CD4-positive, alpha-beta T cell (primary cell): ENCODE results near the gene APBB1. TPM values are rescaled to one million over a fixed set of nuclear protein-coding genes. Genes with fewer than 3 reads are reported as not detected.
A peak's percentile ranks its signal among the peaks of the same experiment; 100 is the strongest.

ENCODE experiments used
- ATAC-seq: fragments of 200-7000 bp; cut with Tn5 transposase; one replicate; pipeline ENCODE4 v1.10.0; 2022; ENCODE audit warnings: mild to moderate bottlenecking; ENCODE audit not compliant: poor library complexity
- CTCF ChIA-PET: fragments of 350-600 bp; sonication (Branson Sonifier 250); formaldehyde crosslinking; loops from one replicate; lab custom pipeline; 2021; ENCODE audit warnings: antibody characterized with exemption, inconsistent platforms; lab: Charles Lee
- POLR2A ChIA-PET: fragments of 350-600 bp; sonication (Branson Sonifier 250); formaldehyde crosslinking; loops from one replicate; lab custom pipeline; 2021; ENCODE audit warnings: antibody characterized with exemption, inconsistent platforms; lab: Charles Lee
- DNase-seq, 14 experiments: peaks; one replicate each; pipeline ENCODE4 v3.0.0-alpha.2; 2013 to 2020; ENCODE audit warnings: mixed read lengths in 2 of 14
- H3K27ac ChIP-seq, 2 donors: one replicate each; pipeline versions ENCODE4 v1.5.1 to v1.7.0; 2013; ENCODE audit warnings: low read length in 2 of 2, low read depth in 1 of 2, mild to moderate bottlenecking in 1 of 2
- H3K27me3 ChIP-seq, 2 experiments: 1 replicate in 1 of 2; 2 replicates in 1 of 2; pipeline versions ENCODE4 v1.6.1 to v1.7.0; 2013; ENCODE audit warnings: low read length in 2 of 2, control low read depth in 1 of 2, mild to moderate bottlenecking in 1 of 2, moderate library complexity in 1 of 2; ENCODE audit not compliant: insufficient read depth in 2 of 2, control insufficient read depth in 1 of 2
- H3K36me3 ChIP-seq: one replicate; pipeline ENCODE4 v1.6.1; 2013; ENCODE audit warnings: low read length, control low read depth; ENCODE audit not compliant: insufficient read depth
- H3K4me1 ChIP-seq: one replicate; pipeline ENCODE4 v1.6.1; 2013; ENCODE audit warnings: low read length, control low read depth; ENCODE audit not compliant: insufficient read depth
- H3K4me3 ChIP-seq: one replicate; pipeline ENCODE4 v1.5.1; 2013; ENCODE audit warnings: mild to moderate bottlenecking, low read length, moderate library complexity
- H3K9me3 ChIP-seq, 2 experiments: 1 replicate in 1 of 2; 2 replicates in 1 of 2; pipeline versions ENCODE4 v1.6.1 to v1.7.0; 2013; ENCODE audit warnings: low read length in 2 of 2, mild to moderate bottlenecking in 2 of 2, control low read depth in 1 of 2, moderate library complexity in 1 of 2; ENCODE audit not compliant: control insufficient read depth in 1 of 2, insufficient read depth in 1 of 2
- H3K27ac Mint-ChIP-seq: one replicate; pipeline ENCODE4 v1.8.0; 2020; ENCODE audit warnings: mixed read lengths
- H3K27me3 Mint-ChIP-seq: one replicate; pipeline ENCODE4 v1.8.0; 2021; ENCODE audit warnings: mixed read lengths
- H3K36me3 Mint-ChIP-seq: one replicate; pipeline ENCODE4 v1.8.0; 2021; ENCODE audit warnings: low read depth, mixed read lengths
- H3K4me1 Mint-ChIP-seq: one replicate; pipeline ENCODE4 v1.8.0; 2021; ENCODE audit warnings: low read depth, mixed read lengths
- H3K4me3 Mint-ChIP-seq: one replicate; pipeline ENCODE4 v1.8.0; 2020; ENCODE audit warnings: mild to moderate bottlenecking, mixed read lengths
- H3K9me3 Mint-ChIP-seq: one replicate; pipeline ENCODE4 v1.8.0; 2020; ENCODE audit warnings: mixed read lengths
- intact Hi-C, 2 experiments: fragments of 100-400 bp; cut with DNase I in 1 of 2; cut with micrococcal nuclease in 1 of 2; formaldehyde crosslinking; loops; one replicate each; pipeline versions ENCODE4 v1.15.1 to v1.9.0; 2023 to 2025; cut with DNase I, micrococcal nuclease
- total RNA-seq, 174 experiments: library from RNA in 2 of 174; stranded (reverse) in 2 of 174; gene quantifications; one replicate each; pipeline ENCODE4 v1.2.3 and lab custom pipeline; 2021 to 2026
- TF ChIP-seq, protein P1 (sequence below): fragments of 200-600 bp; IDR thresholded peaks from one replicate; pipeline ENCODE4 v1.8.0; 2022; ENCODE audit warnings: antibody characterized with exemption, mild to moderate bottlenecking

The APBB1 gene
- total RNA-seq, 2 experiments from 2014 or later = 182 to 184 TPM

GRCh38 chr11:6401464-6401863 is 17.4 kb downstream of the APBB1 start:
- CTCF ChIA-PET = interaction anchor here (1.7 to 4.8 kb wide), 4 partner anchors 12 to 42 kb away, joined by 6 to 26 read pairs (median 13); partner anchors contain the start of genes APBB1 and SMPD1
- intact Hi-C loops = no loop called here
- peaks cover 41% of the 10 kb centered on the region for H3K36me3 ChIP-seq
- H3K9me3 ChIP-seq = no peaks in the 10 kb centered on the region
- Mint-ChIP-seq H3K36me3 (peaks cover 78% of the 10 kb centered on the region), H3K27me3 (no peaks in the 10 kb centered on the region), H3K4me3 (no peak overlapping the region), H3K4me1 (peaks cover 92% of the 10 kb centered on the region), H3K27ac (peak overlapping the region; percentile 97), H3K9me3 (no peaks in the 10 kb centered on the region)
- H3K4me1 ChIP-seq = peaks cover 84% of the 10 kb centered on the region
- TF ChIP-seq, protein P1, sequence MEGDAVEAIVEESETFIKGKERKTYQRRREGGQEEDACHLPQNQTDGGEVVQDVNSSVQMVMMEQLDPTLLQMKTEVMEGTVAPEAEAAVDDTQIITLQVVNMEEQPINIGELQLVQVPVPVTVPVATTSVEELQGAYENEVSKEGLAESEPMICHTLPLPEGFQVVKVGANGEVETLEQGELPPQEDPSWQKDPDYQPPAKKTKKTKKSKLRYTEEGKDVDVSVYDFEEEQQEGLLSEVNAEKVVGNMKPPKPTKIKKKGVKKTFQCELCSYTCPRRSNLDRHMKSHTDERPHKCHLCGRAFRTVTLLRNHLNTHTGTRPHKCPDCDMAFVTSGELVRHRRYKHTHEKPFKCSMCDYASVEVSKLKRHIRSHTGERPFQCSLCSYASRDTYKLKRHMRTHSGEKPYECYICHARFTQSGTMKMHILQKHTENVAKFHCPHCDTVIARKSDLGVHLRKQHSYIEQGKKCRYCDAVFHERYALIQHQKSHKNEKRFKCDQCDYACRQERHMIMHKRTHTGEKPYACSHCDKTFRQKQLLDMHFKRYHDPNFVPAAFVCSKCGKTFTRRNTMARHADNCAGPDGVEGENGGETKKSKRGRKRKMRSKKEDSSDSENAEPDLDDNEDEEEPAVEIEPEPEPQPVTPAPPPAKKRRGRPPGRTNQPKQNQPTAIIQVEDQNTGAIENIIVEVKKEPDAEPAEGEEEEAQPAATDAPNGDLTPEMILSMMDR = no peak
- H3K27me3 ChIP-seq = no peaks in the 10 kb centered on the region
- DNase-seq (peak in 1 of 14 experiments; percentile 25), ATAC-seq (no peak)
- H3K27ac ChIP-seq = peak overlapping the region; percentile 75 to 91
- no peak overlapping the region for H3K4me3 ChIP-seq
- POLR2A ChIA-PET = interaction anchor here (1.0 to 8.6 kb wide), 13 partner anchors 10 to 282 kb away, joined by 3 to 253 read pairs (median 12); partner anchors contain the start of genes APBB1, ARFIP2, FHIP1B and HPX

GRCh38 chr11:6400431-6401345 is 18.2 kb downstream of the APBB1 start:
- H3K4me3 ChIP-seq = no peak overlapping the region
- H3K27ac ChIP-seq = peak overlapping the region; percentile 75 to 91
- H3K4me1 ChIP-seq = peaks cover 84% of the 10 kb centered on the region
- TF ChIP-seq, protein P1 = no peak
- peaks cover 79% of the 10 kb centered on the region for H3K36me3 Mint-ChIP-seq
- DNase-seq = no peak
- H3K9me3 ChIP-seq = no peaks in the 10 kb centered on the region
- peak overlapping the region; percentile 97 for H3K27ac Mint-ChIP-seq
- CTCF ChIA-PET = interaction anchor here (0.9 to 4.8 kb wide), 2 partner anchors 22 to 43 kb away, joined by 3 to 26 read pairs; no protein-coding TSS in a partner anchor
- ATAC-seq = no peak
- peaks cover 92% of the 10 kb centered on the region for H3K4me1 Mint-ChIP-seq
- peak overlapping the region; percentile 58 for H3K4me3 Mint-ChIP-seq
- peaks cover 47% of the 10 kb centered on the region for H3K36me3 ChIP-seq
- no peaks in the 10 kb centered on the region for H3K27me3 Mint-ChIP-seq
- intact Hi-C loops = no loop called here
- H3K9me3 Mint-ChIP-seq = no peaks in the 10 kb centered on the region
- H3K27me3 ChIP-seq = no peaks in the 10 kb centered on the region
- POLR2A ChIA-PET = interaction anchor here (1.2 to 8.6 kb wide), 7 partner anchors 10 to 283 kb away, joined by 3 to 253 read pairs (median 12); partner anchors contain the start of genes APBB1, FHIP1B, MRPL17 and SMPD1

- TF ChIP-seq, protein P1 = no peak
- no peaks in the 10 kb centered on the region for H3K27me3 ChIP-seq
- intact Hi-C loops = no loop called here
- POLR2A ChIA-PET = interaction anchor here (0.9 to 1.1 kb wide), 2 partner anchors 19 to 21 kb away, joined by 3 read pairs; partner anchors contain the start of gene APBB1
- Mint-ChIP-seq H3K36me3 (peaks cover 97% of the 10 kb centered on the region), H3K9me3 (no peaks in the 10 kb centered on the region), H3K27me3 (no peaks in the 10 kb centered on the region), H3K27ac (peak overlapping the region; percentile 93), H3K4me3 (peak overlapping the region; percentile 15), H3K4me1 (peaks cover 90% of the 10 kb centered on the region)
- no peak overlapping the region for H3K4me3 ChIP-seq
- H3K4me1 ChIP-seq = peaks cover 80% of the 10 kb centered on the region
- no peak overlapping the region for H3K27ac ChIP-seq
- DNase-seq = no peak
- no peaks in the 10 kb centered on the region for H3K9me3 ChIP-seq
- no peak for ATAC-seq
- H3K36me3 ChIP-seq = peaks cover 72% of the 10 kb centered on the region
- CTCF ChIA-PET = no interaction called here
Observed at GRCh38 chr11:6397636-6398035, 21.3 kb downstream of the APBB1 start.
